Parathyroid adenoma (tissue), 2 donors: Measurements from ENCODE around the gene THOP1.

Experiments
- H2AFZ ChIP-seq: fragments of 300-600 bp; sonication (generic); one replicate; pipeline ENCODE4 v1.7.0; 2017; ENCODE audit warnings: antibody characterized with exemption, mild to moderate bottlenecking
- H3K27ac ChIP-seq: fragments of 300-600 bp; sonication (generic); one replicate; pipeline ENCODE4 v1.7.0; 2017
- H3K27me3 ChIP-seq: fragments of 300-600 bp; sonication (generic); one replicate; pipeline ENCODE4 v1.7.0; 2017; ENCODE audit warnings: low read length; ENCODE audit not compliant: control insufficient read depth, insufficient read depth
- H3K36me3 ChIP-seq: fragments of 300-600 bp; sonication (generic); one replicate; pipeline ENCODE4 v1.7.0; 2017; ENCODE audit warnings: low read length; ENCODE audit not compliant: control insufficient read depth, insufficient read depth
- H3K4me1 ChIP-seq: fragments of 300-600 bp; sonication (generic); one replicate; pipeline ENCODE4 v1.7.0; 2017; ENCODE audit warnings: control low read depth
- H3K4me2 ChIP-seq: fragments of 300-600 bp; sonication (generic); one replicate; pipeline ENCODE4 v1.7.0; 2017; ENCODE audit warnings: low read length
- H3K4me3 ChIP-seq: fragments of 300-600 bp; sonication (generic); one replicate; pipeline ENCODE4 v1.7.0; 2017; ENCODE audit warnings: low read depth, low read length
- H3K79me2 ChIP-seq: fragments of 300-600 bp; sonication (generic); one replicate; pipeline ENCODE4 v1.7.0; 2017; ENCODE audit warnings: control low read depth
- H3K9ac ChIP-seq: fragments of 300-600 bp; sonication (generic); one replicate; pipeline ENCODE4 v1.7.0; 2017; ENCODE audit warnings: mild to moderate bottlenecking
- H3K9me3 ChIP-seq: fragments of 300-600 bp; sonication (generic); one replicate; pipeline ENCODE4 v1.7.0; 2017; ENCODE audit warnings: low read length; ENCODE audit not compliant: control insufficient read depth
- TF ChIP-seq, protein P1 (sequence below): fragments of 300-600 bp; sonication (generic); IDR thresholded peaks from one replicate; pipeline ENCODE4 v1.7.0; 2017; ENCODE audit warnings: antibody characterized with exemption, mild to moderate bottlenecking
- donor health status: primary hyperparathyroidism.

THOP1 gene

DNA sequence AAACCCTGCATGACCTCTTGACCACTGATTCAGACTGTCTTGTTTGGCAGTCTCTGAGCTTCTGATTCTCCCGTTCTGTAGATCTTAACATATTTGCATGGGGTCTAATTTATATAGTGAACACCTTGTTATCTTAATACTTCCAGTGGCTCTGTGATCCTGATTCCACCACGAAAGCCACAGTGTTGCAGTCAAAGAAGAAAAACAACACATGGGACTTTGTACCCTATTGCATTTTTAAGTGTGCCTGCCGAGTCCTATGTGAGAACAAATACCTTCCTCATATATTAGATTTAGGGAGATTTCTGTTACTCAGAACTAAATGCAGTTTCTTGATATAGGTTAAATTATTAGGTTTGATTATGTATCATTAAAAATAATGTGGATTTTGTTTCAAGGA, 69.5 kb downstream of the THOP1 start:
- TF ChIP-seq, protein P1, sequence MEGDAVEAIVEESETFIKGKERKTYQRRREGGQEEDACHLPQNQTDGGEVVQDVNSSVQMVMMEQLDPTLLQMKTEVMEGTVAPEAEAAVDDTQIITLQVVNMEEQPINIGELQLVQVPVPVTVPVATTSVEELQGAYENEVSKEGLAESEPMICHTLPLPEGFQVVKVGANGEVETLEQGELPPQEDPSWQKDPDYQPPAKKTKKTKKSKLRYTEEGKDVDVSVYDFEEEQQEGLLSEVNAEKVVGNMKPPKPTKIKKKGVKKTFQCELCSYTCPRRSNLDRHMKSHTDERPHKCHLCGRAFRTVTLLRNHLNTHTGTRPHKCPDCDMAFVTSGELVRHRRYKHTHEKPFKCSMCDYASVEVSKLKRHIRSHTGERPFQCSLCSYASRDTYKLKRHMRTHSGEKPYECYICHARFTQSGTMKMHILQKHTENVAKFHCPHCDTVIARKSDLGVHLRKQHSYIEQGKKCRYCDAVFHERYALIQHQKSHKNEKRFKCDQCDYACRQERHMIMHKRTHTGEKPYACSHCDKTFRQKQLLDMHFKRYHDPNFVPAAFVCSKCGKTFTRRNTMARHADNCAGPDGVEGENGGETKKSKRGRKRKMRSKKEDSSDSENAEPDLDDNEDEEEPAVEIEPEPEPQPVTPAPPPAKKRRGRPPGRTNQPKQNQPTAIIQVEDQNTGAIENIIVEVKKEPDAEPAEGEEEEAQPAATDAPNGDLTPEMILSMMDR: no peak
- no peaks in the 10 kb centered on the region for H3K4me1 ChIP-seq
- H3K4me2 ChIP-seq: no peak overlapping the region
- H3K9ac ChIP-seq: no peak overlapping the region
- H3K79me2 ChIP-seq: no peaks in the 10 kb centered on the region
- H3K4me3 ChIP-seq: no peak overlapping the region
- no peaks in the 10 kb centered on the region for H3K27me3 ChIP-seq
- H3K36me3 ChIP-seq: peaks cover 19% of the 10 kb centered on the region
- H3K9me3 ChIP-seq: peaks cover 5% of the 10 kb centered on the region
- H3K27ac ChIP-seq: no peak overlapping the region
- H2AFZ ChIP-seq: no peak overlapping the region

DNA sequence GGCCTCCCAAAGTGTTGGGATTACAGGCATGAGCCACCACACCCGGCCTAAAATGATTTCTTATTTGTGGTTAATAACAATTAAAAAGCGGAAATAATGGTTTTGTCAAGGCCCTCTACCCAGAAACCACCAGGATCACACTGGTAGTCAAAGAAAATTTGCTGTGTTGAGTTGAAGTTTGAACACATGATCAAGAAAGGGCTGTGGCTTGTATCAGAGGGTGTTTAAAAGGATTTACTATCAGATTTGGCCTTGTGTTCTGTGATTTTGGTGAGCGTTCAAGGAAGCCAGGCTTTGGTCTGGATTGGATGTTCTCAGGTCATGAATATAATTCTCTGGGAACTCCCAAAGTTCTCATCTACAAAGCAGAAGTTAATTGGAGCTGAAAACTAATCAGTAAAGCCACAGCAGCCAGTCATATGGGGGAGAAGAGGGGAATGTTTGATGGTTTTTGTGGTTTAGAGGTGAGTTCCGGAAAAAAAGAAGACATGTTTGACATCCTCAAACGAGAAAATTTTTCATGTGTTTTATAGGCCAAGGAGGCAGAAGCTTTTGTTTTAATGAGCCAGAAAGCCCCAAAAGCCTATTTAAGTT, 71.3 kb downstream of the THOP1 start:
- Histone ChIP-seq H3K27me3 (no peaks in the 10 kb centered on the region), H2AFZ (no peak overlapping the region), H3K27ac (no peak overlapping the region), H3K36me3 (peaks cover 15% of the 10 kb centered on the region), H3K79me2 (no peaks in the 10 kb centered on the region), H3K9ac (no peak overlapping the region), H3K4me3 (no peak overlapping the region), H3K4me1 (no peaks in the 10 kb centered on the region), H3K4me2 (no peak overlapping the region), H3K9me3 (peaks cover 5% of the 10 kb centered on the region)
- TF ChIP-seq, protein P1: no peak

DNA sequence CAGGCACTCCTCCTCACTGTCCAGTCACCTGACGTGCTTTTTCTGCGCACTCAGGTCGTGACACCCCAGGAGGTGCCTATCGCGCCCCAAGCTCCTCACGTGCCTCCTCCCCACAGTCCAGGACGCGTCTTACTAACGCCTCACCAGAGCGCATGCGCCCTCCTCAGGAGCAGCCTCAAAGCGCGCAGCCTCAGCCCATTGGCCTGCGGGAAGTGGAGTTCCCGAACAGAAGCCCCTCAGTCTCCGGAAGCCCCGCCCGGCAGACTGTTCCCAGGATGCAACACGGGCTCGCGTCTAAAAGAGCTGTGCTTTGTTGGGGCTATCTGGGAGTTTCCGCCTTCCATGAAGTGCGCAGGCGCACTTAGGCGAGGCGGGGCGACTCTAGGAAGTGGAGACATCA, 73.6 kb downstream of the THOP1 start:
- no peak overlapping the region for H3K4me3 ChIP-seq
- no peak overlapping the region for H3K9ac ChIP-seq
- no peak overlapping the region for H3K4me2 ChIP-seq
- TF ChIP-seq, protein P1: no peak
- H3K4me1 ChIP-seq: no peaks in the 10 kb centered on the region
- H3K9me3 ChIP-seq: no peaks in the 10 kb centered on the region
- H3K36me3 ChIP-seq: no peaks in the 10 kb centered on the region
- H3K27me3 ChIP-seq: no peaks in the 10 kb centered on the region
- no peak overlapping the region for H2AFZ ChIP-seq
- no peak overlapping the region for H3K27ac ChIP-seq
- no peaks in the 10 kb centered on the region for H3K79me2 ChIP-seq

DNA sequence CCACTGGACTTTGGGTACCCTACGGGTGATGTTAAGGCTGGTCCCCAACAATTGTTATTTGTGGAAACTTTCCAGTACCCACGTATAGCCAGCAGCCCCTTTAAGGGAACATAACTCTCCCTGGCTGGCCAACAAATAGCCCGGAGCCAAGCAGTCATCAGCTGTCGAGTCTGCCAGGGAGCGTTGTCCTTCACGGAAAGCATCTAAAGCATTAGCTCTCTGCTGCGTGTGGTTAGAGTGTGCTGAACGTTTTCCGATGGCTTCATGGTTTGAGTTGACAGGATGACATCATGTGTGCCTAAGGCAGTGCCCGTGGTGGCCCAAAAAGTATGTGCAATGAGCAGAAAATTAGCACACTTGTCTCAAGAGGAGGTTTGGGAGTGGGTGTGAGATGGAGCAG, 78.5 kb downstream of the THOP1 start:
- Histone ChIP-seq H3K27ac (no peak overlapping the region), H3K4me2 (no peak overlapping the region), H3K9me3 (no peaks in the 10 kb centered on the region), H3K4me3 (no peak overlapping the region), H3K79me2 (no peaks in the 10 kb centered on the region), H3K27me3 (no peaks in the 10 kb centered on the region), H3K36me3 (no peaks in the 10 kb centered on the region), H2AFZ (no peak overlapping the region), H3K9ac (no peak overlapping the region), H3K4me1 (no peaks in the 10 kb centered on the region)
- TF ChIP-seq, protein P1: no peak
